ENCODE results near the gene MLC1.

MLC1 gene

DNA sequence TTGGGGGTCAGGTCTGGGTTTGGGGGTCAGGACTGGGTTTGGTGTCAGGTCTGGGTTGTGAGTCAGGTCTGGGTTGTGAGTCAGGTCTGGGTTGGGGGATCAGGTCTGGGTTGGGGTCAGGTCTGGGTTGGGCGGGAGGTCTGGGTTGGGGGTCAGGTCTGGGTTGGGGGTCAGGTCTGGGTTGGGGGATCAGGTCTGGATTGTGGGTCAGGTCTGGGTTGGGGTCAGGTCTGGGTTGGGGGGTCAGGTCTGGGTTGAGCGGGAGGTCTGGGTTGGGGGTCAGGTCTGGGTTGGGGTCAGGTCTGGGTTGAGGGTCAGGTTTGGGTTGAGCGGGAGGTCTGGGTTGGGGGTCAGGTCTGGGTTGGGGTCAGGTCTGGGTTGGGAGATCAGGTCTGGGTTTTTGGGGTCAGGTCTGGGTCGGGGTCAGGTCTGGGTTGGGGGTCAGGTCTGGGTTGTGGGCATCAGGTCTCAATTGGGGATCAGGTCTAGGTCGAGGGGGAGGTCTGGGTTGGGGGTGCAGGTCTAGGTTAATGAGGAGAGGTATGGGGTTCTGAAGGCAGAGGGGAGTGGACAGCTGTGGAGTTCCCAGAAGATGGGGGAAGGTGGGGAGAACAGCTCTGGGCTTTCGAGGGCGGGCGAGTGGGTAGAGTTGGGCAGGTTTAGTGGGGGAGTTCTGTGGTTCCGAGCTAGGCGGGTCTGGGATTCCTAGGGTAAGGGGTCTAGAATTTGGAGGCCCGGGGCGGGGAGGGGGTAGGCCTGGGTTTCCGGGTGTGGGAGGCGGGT lies 27.8 kb downstream of the MLC1 start:
- no peak for DNase-seq

DNA sequence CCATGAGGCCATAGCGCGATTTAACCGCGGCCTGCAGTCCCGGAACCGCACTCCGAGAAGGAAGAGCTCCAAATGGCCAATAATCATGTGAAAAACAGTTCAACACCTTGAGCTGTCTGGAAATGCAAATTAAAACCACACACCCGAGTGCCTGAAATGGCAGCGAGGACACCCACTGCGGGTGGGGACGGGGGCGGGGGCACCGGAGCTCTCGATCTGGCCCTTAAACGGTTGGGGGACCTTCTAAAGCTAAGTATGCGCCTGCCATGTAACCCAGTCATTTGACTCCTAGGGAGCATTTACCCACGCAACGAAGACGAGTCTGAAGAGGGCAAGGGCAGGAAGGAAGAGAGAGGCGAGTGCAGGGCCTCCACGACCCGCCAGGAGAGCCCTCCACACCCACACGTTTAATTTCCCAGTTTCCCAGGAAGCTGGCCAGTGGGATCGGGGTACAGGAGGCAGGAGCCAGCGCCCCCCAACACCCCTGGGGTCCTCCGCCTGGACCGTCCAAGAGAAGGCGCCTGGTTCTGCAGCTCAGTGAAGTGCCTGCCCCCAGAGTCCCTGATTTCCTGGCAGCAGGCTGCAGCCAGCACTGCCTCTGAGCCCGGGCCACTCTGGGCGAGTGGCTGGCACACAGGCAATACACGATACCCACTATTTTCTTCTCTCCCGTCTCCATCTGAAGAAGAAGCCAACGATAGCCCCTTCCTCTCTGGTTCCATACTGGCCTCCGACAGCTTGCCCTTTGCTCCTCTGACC lies 28.8 kb downstream of the MLC1 start:
- no peak for DNase-seq

DNA sequence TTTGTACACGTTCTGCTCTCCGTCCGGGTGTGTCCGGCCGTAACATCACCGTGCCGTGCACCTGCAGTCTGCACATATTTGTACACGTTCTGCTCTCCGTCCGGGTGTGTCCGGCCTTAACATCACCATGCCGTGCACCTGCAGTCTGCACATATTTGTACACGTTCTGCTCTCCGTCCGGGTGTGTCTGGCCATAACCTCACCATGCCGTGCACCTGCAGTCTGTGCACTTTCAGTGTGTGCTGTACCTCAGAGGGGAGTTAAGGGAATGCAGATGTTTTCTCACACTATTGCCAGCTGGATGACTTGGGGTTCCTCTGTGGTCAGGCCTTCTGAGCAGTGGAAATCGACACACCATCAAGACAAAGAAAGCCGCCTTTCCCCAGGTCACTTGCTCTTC lies 31.4 kb downstream of the MLC1 start:
- DNase-seq = no peak

DNA sequence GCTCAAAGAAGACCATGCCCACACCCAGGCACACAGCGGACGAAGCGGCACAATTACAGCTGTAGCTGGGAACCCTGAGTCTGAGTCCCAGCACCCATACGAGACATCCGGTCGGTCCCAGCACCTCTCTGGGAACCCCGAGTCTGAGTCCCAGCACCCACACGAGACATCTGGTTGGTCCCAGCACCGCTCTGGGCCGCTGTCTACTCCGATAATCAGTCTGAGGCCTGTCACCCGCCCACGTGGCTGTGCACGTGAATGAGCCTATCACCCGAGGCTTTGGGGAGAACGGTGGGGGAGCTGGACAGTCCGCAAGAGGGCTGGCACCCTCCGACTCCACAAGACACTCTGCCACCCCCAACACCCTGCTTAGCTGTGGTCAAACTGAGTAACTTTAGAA lies 33.3 kb downstream of the MLC1 start:
- no peak for DNase-seq

DNA sequence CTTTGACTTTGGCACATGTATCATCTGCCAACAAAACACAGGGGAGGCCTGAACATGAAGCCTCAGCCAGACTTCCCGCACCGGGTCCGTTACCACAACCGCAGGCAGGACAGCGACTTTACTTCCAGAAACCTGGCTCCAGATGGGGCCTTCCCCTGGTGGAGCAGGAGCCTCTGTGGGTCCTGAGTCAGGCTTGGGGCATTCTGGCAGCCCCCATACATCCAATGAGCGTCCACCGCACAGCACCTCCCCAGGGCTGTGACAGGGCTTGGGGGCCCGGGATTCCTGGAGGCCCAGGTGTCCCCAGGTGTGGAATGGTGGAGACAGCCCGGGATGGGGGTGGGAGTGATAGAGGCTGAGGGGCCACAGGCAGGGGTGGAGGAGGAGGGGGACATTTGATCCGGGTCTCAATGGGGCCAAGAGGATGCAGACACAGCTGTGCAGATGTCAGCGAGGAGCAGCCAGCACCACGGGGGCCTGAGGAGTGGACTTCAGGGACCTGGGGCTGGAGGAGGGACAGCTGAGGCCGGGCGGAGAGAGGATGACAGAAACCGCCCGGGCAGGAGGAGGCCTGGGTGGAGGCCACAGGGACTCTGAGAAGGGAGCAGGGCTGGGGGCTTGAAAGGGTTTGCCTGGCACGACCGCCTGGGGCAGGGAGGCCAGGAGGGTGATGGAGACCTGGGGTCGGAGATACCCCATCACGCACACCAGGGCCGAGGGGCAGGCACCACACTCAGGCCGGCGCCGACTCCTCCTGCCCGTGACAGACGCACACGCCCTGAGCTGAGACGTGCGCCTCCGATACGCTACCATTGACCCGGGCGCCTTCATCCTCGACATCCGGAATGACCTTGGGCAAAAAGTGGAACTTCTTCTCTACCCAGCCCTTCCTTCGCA lies 35.7 kb downstream of the MLC1 start:
- DNase-seq = no peak

DNA sequence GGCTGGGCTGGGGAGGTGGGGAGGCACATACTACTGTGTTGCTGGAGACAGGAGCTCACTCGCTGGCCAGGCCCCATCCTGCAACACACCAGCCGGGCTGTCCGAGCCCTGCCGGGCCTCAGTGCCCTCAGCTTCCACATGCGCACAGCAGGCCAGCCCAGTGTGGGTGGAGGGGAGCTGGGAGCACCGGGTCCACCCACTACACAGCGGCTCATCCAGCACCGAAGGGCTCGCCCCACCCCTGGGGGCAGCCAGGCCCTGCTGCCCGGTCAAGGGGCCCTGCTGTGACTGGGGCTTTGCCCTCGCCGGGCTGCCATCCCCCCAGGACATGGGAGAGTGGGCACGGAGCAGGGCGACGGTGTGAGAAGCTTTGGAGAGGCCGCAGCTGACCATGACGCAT lies 36.4 kb downstream of the MLC1 start:
- DNase-seq = no peak

DNA sequence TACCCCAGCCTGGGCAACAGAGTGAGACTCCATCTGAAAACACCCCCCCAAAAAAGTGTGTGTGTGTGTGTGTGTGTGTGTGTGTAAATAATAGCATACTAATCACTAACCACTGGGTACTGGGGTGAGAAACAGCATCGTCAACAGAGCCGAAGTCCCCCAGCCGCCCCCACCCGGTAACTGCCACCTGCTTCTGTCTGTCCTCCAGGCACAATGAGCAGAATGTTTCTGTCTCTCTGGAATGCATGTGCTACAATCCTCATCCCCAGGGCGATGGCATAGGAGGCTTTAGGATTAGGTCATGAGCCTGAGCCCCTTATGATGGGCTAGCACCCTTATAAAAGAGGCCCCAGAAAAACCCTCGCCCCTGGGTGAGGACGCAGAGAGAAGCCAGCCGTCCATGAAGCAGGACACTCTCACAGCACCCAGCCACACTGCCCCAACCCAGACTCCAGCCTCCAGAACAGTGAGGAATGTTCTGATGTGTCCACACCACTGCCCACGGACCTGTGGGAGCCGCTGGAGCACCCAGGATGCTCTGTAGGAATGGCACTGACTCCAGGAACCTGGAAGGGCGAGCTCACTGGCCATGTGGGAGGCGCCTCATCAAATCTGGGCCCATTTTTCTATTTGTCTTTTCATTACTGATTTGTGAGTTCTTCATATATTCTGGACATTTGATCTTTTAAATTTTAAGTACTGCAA lies 37.0 kb downstream of the MLC1 start:
- DNase-seq = no peak

DNA sequence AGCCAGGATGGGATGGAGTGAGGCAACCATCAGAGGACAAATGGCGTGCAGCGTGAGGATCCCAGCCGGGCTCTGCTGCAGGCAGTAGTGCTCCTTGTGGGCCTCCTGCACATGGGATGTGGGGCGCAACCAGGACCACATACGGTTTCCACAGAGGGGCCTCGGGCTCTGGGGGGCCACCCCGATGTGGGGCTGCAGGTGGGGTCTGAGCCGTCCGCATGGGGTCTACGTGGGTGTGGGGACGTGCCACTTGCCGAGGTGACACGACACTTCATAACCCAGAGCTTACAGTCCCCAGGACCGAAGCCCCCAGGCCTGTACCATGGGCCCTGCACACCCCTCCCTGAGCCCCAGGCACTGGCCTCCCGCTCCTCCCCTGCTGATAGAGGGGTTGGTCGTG lies 37.9 kb downstream of the MLC1 start:
- DNase-seq = no peak

DNA sequence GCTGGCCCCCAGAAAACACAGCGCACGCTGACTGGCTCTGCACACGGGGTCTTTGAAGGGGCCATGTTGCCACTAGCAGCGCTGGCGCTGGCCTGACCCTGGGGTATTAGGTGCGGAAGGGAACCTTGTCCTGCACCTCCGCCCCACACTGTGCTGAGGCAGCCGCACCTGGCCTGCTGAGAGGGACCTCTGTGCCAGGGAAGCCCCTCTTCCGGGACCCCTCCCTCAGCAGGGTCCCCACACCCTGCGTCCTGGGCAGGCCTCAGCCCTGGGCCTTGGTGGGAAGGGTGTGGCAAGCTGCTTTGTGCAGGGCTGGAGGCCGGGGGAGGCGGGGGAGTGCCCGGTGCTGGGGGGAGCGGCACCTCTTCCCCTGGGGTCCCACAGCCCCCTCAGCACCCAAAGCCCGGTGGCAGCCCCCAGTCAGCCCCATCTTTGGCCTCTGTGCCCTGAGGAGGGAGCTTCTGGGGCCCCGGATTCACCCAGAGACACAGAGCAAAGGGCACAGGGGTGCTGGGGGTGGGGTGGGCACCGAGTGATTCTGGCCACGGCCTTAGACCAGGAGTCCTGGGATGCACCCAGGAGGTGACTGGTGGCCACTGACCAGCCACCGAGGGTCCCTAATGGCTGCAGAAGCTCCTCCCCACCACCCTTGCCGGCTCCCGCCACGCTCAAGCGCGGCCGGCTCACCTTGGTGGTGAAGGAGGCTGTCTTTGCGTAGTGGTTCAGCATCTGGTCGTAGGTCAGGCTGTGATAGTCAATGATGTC lies 38.6 kb downstream of the MLC1 start:
- no peak for DNase-seq

DNA sequence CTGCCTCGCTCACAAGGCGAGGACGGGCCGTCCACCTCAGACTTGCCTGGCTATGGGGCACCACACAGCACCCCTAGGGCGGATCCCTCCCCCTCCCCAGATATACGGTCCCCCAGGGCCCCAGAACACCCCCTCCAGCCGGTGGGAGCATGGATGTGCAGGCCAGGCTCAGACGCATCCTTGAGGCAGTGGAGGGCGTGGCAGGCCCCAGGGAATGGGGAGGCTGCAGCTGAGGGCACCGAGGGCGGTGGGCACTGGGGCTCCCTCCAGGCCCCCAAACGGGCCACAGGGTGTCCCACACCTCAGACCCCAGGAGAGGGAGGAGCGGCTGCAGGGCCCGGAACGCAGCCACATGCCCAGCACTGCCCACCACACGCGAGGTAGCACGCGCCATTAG lies 39.2 kb downstream of the MLC1 start:
- DNase-seq = no peak

DNA sequence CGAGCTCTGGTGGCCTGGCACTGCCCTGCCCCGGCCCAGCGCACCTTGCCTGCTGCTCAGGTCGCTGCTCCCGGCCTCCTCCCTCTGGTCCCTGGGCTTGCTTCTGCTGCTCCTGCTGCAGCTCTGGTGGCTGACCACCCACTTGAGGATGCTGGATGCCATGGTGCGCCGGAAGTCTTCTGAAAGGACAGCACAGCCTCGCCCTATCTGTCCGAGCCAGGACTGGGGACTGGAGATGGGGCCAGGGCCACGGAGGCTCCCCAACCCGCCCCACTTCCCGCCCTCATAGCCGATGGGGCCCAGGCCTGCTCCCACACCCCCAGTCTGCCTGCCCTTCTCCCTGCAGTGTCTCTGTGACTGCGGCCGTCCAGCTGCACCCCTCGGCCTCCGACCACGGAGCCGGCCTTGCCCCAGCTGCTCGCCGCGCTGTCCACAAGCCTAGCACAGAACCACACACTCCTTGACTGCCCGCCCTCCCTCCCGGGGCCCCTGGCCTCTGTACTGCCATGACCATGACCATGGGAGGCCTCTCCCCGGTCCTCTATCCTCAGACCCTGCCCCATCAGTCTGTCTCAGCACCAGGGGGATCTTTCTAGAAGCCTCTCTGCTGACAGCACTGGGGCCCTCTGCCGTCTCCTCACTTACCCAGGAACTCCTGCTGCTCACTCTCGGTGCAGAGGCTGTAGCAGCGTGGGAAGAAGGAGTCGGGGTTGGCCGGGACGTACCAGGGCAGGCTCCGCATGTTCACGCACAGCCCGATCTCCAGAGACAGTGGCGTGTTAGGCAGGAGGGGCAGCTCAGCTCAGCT lies 39.8 kb downstream of the MLC1 start:
- DNase-seq = no peak

DNA sequence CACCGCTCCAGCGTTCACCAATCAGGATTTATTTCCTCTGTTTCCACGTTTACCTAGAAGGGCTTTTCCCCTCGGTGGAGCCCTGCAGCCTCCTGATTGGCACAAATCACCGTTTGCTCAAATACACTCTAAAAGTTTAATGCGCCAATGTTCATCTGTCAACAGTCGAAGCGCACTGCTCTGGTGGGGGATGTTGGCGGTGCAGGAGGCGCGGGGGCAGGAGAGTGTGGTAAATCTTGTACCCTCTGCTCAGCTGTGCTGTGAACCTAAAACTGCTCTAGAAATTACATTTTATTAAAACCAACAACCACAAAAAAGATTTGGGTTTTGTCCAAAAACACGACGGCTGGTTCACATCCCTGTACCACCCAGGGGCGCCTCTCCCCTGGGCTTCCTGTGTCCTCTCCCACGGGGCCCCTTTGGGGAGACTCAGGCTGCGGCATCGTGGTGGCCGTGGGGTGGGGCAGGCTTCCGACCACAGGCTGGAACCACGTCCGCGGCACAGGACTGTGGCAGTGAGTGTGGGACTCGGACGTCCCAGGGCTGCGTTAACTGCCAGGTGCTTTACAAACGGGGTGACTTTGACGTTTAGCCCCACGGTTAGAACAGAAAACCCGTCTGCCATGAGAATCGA lies 40.6 kb downstream of the MLC1 start:
- DNase-seq = no peak

DNA sequence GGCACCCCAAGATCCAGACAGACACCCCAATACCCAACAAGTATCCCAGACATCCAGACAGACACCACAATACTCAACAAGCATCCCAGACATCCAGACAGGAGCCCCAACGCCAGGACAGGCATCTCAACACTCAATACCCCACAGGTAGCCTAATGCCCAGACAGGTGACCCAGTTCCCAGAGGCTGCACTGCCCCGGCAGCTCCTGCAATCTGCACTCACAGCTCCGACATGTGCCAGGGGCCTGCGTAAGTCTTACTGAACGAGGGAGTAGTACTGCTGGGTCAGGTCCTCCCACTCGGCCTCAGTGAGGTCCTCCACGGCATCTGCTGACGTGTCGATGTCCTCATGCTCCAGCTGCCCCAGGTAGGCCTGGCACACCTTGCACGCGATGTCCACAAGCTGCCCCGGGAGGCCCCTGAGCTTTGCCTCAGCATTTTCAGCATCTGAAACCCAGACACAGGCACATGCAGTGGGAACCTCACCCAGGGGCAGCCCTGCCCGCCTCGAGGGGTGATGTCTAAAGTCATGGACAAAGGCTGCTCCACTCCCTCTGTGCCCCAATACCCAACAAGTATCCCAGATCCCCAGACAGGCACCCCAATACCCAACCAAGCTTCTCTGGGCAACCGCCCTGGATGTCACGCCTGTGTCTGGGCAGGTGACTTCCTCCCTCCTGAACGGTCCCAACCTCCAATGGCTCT lies 43.7 kb downstream of the MLC1 start:
- DNase-seq = no peak

DNA sequence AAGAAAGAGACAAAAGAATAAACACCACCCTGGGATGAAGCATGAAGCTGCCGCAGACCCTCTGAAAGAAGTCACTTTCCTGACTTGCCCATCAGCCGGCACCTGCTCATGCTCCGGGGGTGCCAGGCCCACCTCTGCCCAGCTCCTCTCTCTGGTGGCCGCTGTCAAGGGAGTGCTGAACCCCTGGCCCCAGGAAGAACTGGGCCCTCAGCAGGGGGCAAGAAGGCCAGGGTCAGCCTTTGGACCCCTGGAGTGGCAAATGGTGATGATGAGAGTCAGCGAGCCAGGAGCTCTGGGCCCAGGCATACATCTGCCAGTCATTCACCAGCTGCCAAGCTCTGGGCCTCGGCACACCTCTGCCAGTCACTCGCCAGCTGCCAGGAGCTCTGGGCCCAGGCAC lies 44.5 kb downstream of the MLC1 start:
- DNase-seq = no peak

DNA sequence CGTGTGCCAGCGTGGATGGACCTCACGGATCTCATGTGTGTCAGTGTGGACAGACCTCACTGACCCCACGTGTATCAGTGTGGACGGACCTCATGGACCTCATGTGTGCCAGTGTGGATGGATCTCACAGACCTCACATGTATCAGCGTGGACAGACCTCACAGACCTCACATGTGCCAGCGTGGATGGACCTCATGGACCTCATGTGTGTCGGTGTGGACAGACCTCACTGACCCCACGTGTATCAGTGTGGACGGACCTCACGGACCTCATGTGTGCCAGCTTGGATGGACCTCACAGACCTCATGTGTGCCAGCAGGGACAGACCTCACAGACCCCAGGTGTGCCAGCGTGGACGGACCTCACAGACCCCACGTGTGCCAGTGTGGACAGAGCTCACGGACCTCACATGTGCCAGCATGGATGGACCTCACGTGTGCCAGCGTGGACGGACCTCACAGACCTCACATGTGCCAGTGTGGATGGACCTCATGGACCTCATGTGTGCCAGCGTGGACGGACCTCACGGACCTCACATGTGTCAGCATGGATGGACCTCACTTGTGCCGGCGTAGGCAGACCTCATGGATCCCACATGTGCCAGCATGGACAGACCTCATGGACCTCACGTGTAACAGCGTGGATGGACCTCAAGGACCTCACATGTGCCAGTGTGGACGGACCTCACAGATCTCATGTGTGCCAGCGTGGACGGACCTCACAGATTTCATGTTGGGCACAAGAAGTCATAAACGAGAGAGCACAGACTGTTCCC lies 45.4 kb downstream of the MLC1 start:
- DNase-seq = no peak

DNA sequence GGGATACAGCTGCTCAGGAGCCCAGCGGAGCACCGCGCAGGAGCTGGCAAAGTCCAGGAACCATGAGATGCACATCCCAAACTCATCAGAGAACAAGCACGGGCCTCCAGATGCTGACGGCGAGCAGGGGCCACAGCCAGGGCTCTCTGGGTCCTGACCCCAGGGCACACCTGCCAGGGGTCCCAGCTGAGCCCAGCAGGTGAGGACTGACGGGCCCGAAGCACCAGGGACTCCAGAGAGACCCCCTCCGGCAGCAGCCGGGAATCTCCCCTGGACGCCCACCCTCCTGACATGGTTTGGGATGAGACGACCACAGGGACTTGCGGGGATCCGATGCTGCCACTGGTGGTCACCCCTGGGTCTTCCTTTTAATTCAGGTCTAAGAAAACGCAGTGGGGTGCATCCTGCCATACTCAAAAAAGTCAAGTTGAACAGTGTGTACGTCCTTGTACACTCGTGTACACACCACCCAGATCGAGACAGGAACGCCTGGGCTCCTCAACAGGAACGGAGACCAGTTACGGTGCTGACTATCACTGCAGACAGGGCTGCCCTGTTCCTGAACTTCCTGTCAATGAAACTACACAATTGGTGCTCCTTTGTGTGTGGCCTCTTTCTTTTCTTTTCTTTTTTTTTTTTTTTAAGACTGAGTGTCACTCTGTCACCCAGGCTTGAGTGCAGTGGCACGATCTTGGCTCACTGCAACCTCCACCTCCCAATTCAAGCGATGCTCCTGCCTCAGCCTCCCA lies 49.1 kb downstream of the MLC1 start:
- DNase-seq = no peak

DNA sequence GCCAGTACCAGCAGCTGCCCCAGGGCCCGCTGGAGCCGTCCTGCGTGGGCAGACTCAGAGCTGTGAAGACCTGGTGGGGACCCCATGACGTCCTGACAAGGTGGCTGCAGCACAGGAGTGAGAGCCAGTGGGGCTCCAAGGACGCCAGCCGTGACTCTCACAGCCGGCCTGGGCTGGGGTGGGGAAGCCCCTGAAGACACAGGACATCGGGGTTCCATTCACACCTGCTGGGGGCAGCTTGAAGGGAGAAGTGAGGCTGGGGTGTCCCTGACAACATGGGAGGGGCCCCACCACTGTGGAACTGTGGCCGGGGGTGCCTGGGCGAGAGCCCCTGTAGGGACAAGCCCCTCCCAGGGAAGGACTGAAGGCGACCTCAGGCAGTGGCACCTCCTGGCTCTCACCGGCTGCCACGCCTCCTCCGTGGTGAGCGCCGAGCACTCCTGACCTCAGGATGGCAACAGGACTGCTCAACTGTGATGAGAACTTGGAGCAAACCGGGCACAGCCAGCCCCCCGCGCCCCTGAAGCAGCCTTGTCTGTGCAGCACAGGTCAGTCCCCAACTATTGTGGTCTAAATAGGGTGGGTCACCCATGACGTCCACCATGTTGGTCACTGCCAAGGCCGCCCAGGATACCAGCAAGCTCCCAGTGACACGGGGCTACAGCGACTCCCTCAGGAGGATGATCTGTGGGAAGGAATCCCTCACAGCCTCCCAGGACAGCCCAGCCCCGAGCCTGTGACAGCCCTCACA lies 49.9 kb downstream of the MLC1 start:
- no peak for DNase-seq

Data from CD4-positive, alpha-beta T cell treated with Interleukin-6 for 4 hours (primary cell).